Cardiac muscle cell (in vitro differentiated cells and primary cell): ENCODE results near the gene C22orf31. TPM values are rescaled to one million over a fixed set of nuclear protein-coding genes. Genes with fewer than 3 reads are reported as not detected.
A peak's percentile ranks its signal among the peaks of the same experiment; 100 is the strongest.
"Not testable (repeated sequence)": the region's sequence is repeated elsewhere in the genome, so short reads cannot be mapped to it uniquely, and the experiment has no call there.

Experiments
- DNase-seq, 2 donors: peaks; one replicate each; pipeline versions ENCODE4 v3.0.0 to v3.0.0-alpha.2; 2010 to 2017; ENCODE audit warnings: low read depth in 1 of 2, low spot score in 1 of 2
- H3K27ac ChIP-seq: fragments of 200-600 bp; sonication (generic); 2 replicates; pipeline ENCODE4 v1.5.1; 2016
- H3K27me3 ChIP-seq: fragments of 200-600 bp; sonication (generic); 2 replicates; pipeline ENCODE4 v1.6.0; 2016; ENCODE audit warnings: control low read depth
- H3K36me3 ChIP-seq: fragments of 200-600 bp; sonication (generic); 2 replicates; pipeline ENCODE4 v1.5.1; 2016; ENCODE audit warnings: control low read depth
- H3K4me1 ChIP-seq: fragments of 200-600 bp; sonication (generic); 2 replicates; pipeline ENCODE4 v1.8.1; 2017; ENCODE audit warnings: low read depth, mild to moderate bottlenecking, mixed run types
- H3K4me3 ChIP-seq: fragments of 200-600 bp; sonication (generic); 2 replicates; pipeline ENCODE4 v1.5.1; 2016; ENCODE audit warnings: mild to moderate bottlenecking
- H3K9me3 ChIP-seq: fragments of 200-600 bp; sonication (generic); 2 replicates; pipeline ENCODE4 v1.5.1; 2017; ENCODE audit warnings: low read depth, mild to moderate bottlenecking, control low read depth
- polyA plus RNA-seq: library from polyadenylated mRNA; unstranded; fragments of >200 nt; fragmentation: Nextera tagmentation; extraction: Ambion mirVana; gene quantifications from 2 replicates; pipeline ENCODE4 v1.2.1, GENCODE V29; 2016
- total RNA-seq: library from RNA; depleted of rRNA; stranded (reverse); fragments of >200 nt; gene quantifications from 2 replicates; pipeline ENCODE4 v1.2.3, GENCODE V29; 2016
- TF ChIP-seq, protein P1 (sequence below): IDR thresholded peaks from 2 replicates; pipeline ENCODE4 v1.5.1; 2012; ENCODE audit warnings: low read depth, mild to moderate bottlenecking, low read length

Gene C22orf31
- total and polyA plus RNA-seq, 2 experiments from 2014 or later: not detected

DNA sequence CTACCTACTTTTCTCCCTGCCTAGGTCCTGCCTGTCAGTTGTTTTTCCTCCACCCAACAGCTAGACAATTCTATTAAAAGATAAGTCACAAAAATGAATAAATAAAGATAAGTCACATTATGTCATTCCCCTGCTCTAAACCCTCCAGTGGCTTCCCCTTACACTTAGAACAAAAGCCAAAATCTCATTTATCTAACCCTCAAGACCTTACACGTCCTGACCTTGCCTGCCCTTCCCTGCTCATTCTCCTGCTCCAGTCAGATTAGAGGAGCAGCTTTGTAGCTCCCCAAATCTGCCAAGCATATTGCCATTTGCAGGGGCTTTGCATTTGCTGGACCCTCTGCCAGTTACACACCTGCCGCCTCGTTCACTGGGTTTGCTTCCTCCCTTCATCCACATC, 27.9 kb upstream of the C22orf31 start:
- H3K27me3 ChIP-seq: no peaks in the 10 kb centered on the region
- H3K4me3 ChIP-seq: no peak overlapping the region
- H3K9me3 ChIP-seq: no peaks in the 10 kb centered on the region
- no peak for DNase-seq
- no peak overlapping the region for H3K27ac ChIP-seq
- H3K36me3 ChIP-seq: no peaks in the 10 kb centered on the region
- TF ChIP-seq, protein P1, sequence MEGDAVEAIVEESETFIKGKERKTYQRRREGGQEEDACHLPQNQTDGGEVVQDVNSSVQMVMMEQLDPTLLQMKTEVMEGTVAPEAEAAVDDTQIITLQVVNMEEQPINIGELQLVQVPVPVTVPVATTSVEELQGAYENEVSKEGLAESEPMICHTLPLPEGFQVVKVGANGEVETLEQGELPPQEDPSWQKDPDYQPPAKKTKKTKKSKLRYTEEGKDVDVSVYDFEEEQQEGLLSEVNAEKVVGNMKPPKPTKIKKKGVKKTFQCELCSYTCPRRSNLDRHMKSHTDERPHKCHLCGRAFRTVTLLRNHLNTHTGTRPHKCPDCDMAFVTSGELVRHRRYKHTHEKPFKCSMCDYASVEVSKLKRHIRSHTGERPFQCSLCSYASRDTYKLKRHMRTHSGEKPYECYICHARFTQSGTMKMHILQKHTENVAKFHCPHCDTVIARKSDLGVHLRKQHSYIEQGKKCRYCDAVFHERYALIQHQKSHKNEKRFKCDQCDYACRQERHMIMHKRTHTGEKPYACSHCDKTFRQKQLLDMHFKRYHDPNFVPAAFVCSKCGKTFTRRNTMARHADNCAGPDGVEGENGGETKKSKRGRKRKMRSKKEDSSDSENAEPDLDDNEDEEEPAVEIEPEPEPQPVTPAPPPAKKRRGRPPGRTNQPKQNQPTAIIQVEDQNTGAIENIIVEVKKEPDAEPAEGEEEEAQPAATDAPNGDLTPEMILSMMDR: no peak
- H3K4me1 ChIP-seq: peaks cover under 1% of the 10 kb centered on the region

DNA sequence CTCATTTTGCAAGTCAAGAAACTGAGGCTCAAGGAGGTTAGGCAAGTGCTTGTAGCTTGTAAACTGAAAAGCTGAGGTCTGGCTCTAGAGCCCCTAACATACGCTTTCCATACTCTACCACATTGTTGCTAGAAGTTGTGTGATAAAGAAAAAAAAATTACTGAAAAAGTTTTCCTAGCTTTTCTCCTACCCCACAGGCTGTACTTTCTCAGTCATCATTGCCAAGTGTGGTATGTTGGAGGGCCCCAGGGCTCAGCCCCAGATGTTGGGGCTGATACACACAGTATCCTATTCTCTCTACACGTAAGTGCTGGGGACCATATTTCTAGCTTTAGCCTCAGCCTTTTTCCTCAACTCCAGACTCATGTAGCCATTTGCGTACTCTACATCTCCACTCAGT, 27.2 kb upstream of the C22orf31 start:
- TF ChIP-seq, protein P1: no peak

DNA sequence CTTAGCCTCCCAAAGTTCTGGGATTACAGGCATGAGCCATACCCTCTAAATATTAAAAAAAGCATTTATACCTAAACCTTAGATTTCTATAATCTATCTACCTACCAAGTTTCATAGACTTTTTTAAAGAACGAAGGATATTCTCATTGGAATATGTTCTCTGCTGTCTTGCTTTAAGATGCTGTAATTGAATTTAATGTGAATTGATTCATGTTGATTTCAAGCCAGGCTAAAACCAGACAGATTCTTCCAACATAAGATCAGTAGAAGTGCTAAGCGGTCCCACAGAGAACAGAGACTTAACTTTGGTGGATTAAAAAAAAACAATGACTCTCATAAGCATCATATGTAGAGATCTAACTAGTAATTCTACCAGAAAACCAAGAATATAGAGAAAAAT, 25.4 kb upstream of the C22orf31 start:
- H3K27ac ChIP-seq: no peak overlapping the region
- no peak for DNase-seq
- H3K27me3 ChIP-seq: no peaks in the 10 kb centered on the region
- TF ChIP-seq, protein P1: no peak
- no peaks in the 10 kb centered on the region for H3K36me3 ChIP-seq
- no peaks in the 10 kb centered on the region for H3K9me3 ChIP-seq
- no peak overlapping the region for H3K4me3 ChIP-seq
- H3K4me1 ChIP-seq: peaks cover 10% of the 10 kb centered on the region

More for the DNA sequence above, 27.2 kb upstream of the C22orf31 start:
- Histone ChIP-seq H3K4me1 (peaks cover 7% of the 10 kb centered on the region), H3K9me3 (no peaks in the 10 kb centered on the region), H3K27ac (no peak overlapping the region), H3K27me3 (no peaks in the 10 kb centered on the region), H3K36me3 (no peaks in the 10 kb centered on the region), H3K4me3 (no peak overlapping the region)
- no peak for DNase-seq

DNA sequence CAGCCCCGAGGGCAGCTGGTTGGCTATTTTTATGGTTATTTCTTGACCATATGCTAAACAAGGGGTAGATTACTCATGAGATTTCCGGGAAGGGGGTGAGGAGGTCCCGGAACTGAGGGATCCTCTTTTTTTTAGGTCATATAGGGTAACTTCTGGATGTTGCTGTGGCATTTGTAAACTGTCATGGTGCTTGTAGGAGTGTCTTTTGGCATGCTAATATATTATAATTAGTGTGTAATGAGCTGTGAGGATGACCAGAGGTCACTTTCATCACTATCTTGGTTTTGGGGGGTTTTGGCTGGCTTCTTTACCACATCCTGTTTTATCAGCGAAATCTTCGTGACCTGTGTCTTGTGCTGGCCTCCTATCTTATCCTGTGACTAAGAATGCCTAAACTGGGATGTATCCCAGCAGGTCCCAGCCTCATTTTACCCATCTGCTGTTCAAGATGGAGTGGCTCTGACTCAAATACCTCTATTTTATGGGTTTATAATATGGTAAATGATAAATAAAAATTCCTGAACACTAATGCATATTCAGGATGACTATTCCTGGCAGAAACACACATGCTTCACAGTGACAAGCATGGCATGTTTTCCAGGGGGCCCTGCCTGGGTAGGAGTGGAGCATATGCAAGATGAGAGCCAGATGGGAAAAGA, 22.4 kb upstream of the C22orf31 start:
- no peak overlapping the region for H3K27ac ChIP-seq

DNA sequence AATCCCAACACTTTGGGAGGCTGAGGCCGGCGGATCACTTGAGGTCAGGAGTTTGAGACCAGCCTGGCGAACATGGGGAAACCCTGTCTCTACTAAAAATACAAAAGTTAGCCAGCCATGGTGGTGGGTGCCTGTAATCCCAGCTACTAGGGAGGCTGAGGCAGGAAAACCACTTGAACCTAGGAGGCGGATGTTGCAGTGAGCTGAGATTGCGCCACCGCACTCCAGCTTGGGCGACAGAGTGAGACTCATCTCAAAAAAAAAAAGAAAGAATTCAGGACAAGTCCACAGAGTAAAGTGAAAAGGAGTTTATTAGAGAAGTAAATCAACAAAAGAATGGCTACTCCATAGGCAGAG, 21.9 kb upstream of the C22orf31 start:
- peaks cover 14% of the 10 kb centered on the region for H3K4me1 ChIP-seq
- H3K9me3 ChIP-seq, H3K27me3 ChIP-seq, DNase-seq, H3K27ac ChIP-seq, H3K36me3 ChIP-seq, H3K4me3 ChIP-seq: not testable (repeated sequence)

More for the DNA sequence above, 22.4 kb upstream of the C22orf31 start:
- TF ChIP-seq, protein P1: no peak
- no peaks in the 10 kb centered on the region for H3K9me3 ChIP-seq
- no peaks in the 10 kb centered on the region for H3K27me3 ChIP-seq
- peak in 1 of 2 donors; percentile 40 for DNase-seq
- no peak overlapping the region for H3K4me3 ChIP-seq
- H3K4me1 ChIP-seq: peaks cover 10% of the 10 kb centered on the region
- no peaks in the 10 kb centered on the region for H3K36me3 ChIP-seq

DNA sequence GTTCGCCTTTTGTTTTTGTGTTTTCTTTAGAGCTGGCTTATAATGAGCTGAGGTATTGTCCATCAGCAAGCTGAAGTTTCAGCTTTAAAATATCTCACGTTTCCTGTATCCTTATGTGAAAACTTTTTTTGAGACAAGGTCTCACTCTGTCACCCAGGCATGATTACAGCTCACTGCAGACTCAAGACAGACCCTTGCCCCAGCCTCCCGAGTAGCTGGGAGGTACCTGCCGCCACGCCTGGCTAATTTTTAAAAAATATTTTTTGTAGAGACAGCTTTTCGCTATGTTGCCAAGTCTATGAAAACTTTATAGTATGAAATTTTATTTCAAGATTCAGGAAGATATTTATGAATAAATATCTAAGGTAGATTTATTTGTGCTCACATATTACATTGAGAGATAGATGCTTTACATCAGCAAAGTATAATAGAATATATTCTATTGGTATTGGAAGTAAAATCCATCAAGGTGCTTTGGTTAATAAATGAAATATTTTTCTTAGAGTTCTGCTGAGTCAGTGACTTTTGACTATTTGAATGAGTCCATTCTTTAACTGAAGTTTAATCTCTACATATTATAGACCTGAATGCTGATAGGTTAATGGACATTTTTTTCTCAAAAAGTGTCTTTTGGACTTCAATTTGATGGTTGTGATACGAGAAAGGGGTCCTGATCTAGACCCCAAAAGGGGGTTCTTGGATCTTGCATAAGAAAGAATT, 21.4 kb upstream of the C22orf31 start:
- Histone ChIP-seq H3K36me3 (no peaks in the 10 kb centered on the region), H3K9me3 (no peaks in the 10 kb centered on the region), H3K4me3 (no peak overlapping the region), H3K27me3 (no peaks in the 10 kb centered on the region), H3K27ac (peak overlapping the region; percentile 55), H3K4me1 (peaks cover 17% of the 10 kb centered on the region)
- TF ChIP-seq, protein P1: no peak
- no peak for DNase-seq
